Skeletal muscle cell (primary cell): ENCODE data around the gene HMBS.
A peak's percentile ranks its signal among the peaks of the same experiment; 100 is the strongest.
"Not testable (repeated sequence)": the region's sequence is repeated elsewhere in the genome, so short reads cannot be mapped to it uniquely, and the experiment has no call there.

Experiments
- DNase-seq: peaks from one replicate; pipeline ENCODE4 v3.0.0-alpha.2; 2010; ENCODE audit warnings: low read depth
- H3K4me3 ChIP-seq: 2 replicates; pipeline ENCODE4 v1.5.1; 2011; ENCODE audit warnings: low read depth, mild to moderate bottlenecking, control low read depth, low read length, moderate library complexity

Gene HMBS

GRCh38 chr11:119114351-119114750, 29.7 kb downstream of the HMBS start:
- DNase-seq, result no peak
- no peak overlapping the region for H3K4me3 ChIP-seq

- no peak for DNase-seq
- no peak overlapping the region for H3K4me3 ChIP-seq
Observed at GRCh38 chr11:119115484-119116234, 31.0 kb downstream of the HMBS start.

- DNase-seq, result no peak
- no peak overlapping the region for H3K4me3 ChIP-seq
Observed at GRCh38 chr11:119116235-119116594, 31.5 kb downstream of the HMBS start.

- DNase-seq, result no peak
- no peak overlapping the region for H3K4me3 ChIP-seq
Observed at GRCh38 chr11:119116601-119117000, 31.9 kb downstream of the HMBS start.

GRCh38 chr11:119117004-119117706, 32.5 kb downstream of the HMBS start:
- DNase-seq, result no peak

GRCh38 chr11:119118227-119118626, 33.5 kb downstream of the HMBS start:
- no peak for DNase-seq
- no peak overlapping the region for H3K4me3 ChIP-seq

More at GRCh38 chr11:119117004-119117706, 32.5 kb downstream of the HMBS start:
- H3K4me3 ChIP-seq, result no peak overlapping the region

GRCh38 chr11:119118946-119119345, 34.3 kb downstream of the HMBS start:
- DNase-seq, result no peak
- no peak overlapping the region for H3K4me3 ChIP-seq

- H3K4me3 ChIP-seq, result peak overlapping the region; percentile 84
- no peak for DNase-seq
Observed at GRCh38 chr11:119120639-119121007, 35.9 kb downstream of the HMBS start.

- peak within 1 kb of the TSS; percentile 84 for H3K4me3 ChIP-seq
- peak; percentile 97 for DNase-seq
Observed at GRCh38 chr11:119121008-119121810, 36.5 kb downstream of the HMBS start, which contains the start of gene HINFP. Gene HINFP, plus strand, starts transcription at chr11:119121580. Its CDS starts 5,365 bp downstream, at chr11:119126945.

- peak overlapping the region; percentile 84 for H3K4me3 ChIP-seq
- DNase-seq, result no peak
Observed at GRCh38 chr11:119121811-119122124, 37.1 kb downstream of the HMBS start.

GRCh38 chr11:119125821-119126220, 41.1 kb downstream of the HMBS start:
- DNase-seq, result no peak
- H3K4me3 ChIP-seq, result no peak overlapping the region

GRCh38 chr11:119126675-119127268, 42.1 kb downstream of the HMBS start:
- no peak for DNase-seq

GRCh38 chr11:119130662-119131061, 46.0 kb downstream of the HMBS start:
- no peak for DNase-seq
- no peak overlapping the region for H3K4me3 ChIP-seq

More at GRCh38 chr11:119126675-119127268, 42.1 kb downstream of the HMBS start:
- no peak overlapping the region for H3K4me3 ChIP-seq

GRCh38 chr11:119134389-119134978, 49.8 kb downstream of the HMBS start:
- no peak overlapping the region for H3K4me3 ChIP-seq
- no peak for DNase-seq

GRCh38 chr11:119139276-119139675, 54.6 kb downstream of the HMBS start:
- not testable (repeated sequence) for DNase-seq, H3K4me3 ChIP-seq
